Measurements from ENCODE around the gene RPS6KA4. TPM values are rescaled to one million over a fixed set of nuclear protein-coding genes. Genes with fewer than 3 reads are reported as not detected.
"Not testable (repeated sequence)": the region's sequence is repeated elsewhere in the genome, so short reads cannot be mapped to it uniquely, and the experiment has no call there.

The RPS6KA4 gene
- 10 to 100 TPM; 43.3 to 49.9 (median 48.1) TPM for total RNA-seq

- peaks cover 24% of the 10 kb centered on the region for H3K4me1 Mint-ChIP-seq (ENCODE audit: low read depth)
- H3K36me3 Mint-ChIP-seq (ENCODE audit: insufficient read depth), result peaks cover 15% of the 10 kb centered on the region
These were observed at the start of gene RPS6KA4 for GRCh38 chr11:64358907-64359711. Gene RPS6KA4 (plus strand): TSS chr11:64359162. CDS start chr11:64359236, 74 bp downstream.

GRCh38 chr11:64312947-64313346, 46.0 kb upstream of the RPS6KA4 start:
- Mint-ChIP-seq H3K27me3 (ENCODE audit: low read depth) (no peaks in the 10 kb centered on the region), H3K9me3 (no peaks in the 10 kb centered on the region), H3K4me3 (no peak overlapping the region), H3K4me1 (ENCODE audit: low read depth) (peaks cover 20% of the 10 kb centered on the region), H3K36me3 (ENCODE audit: insufficient read depth) (peaks cover 8% of the 10 kb centered on the region)
- ATAC-seq (no peak), DNase-seq (no peak)

More at GRCh38 chr11:64358907-64359711, at the start of gene RPS6KA4:
- DNase-seq (no peak), ATAC-seq (peak; percentile 85 to 90)
- peak within 1 kb of the TSS; percentile 85 for H3K4me3 Mint-ChIP-seq
- H3K27me3 Mint-ChIP-seq (ENCODE audit: low read depth), result no peaks in the 10 kb centered on the region
- no peaks in the 10 kb centered on the region for H3K9me3 Mint-ChIP-seq

GRCh38 chr11:64313491-64314145, 45.3 kb upstream of the RPS6KA4 start:
- ATAC-seq, result no peak
- Mint-ChIP-seq H3K4me1 (ENCODE audit: low read depth) (peaks cover 22% of the 10 kb centered on the region), H3K27me3 (ENCODE audit: low read depth) (no peaks in the 10 kb centered on the region), H3K36me3 (ENCODE audit: insufficient read depth) (peaks cover 8% of the 10 kb centered on the region), H3K4me3 (no peak overlapping the region), H3K9me3 (no peaks in the 10 kb centered on the region)
- DNase-seq, result no peak

GRCh38 chr11:64314146-64314804, 44.7 kb upstream of the RPS6KA4 start:
- peaks cover 8% of the 10 kb centered on the region for H3K36me3 Mint-ChIP-seq (ENCODE audit: insufficient read depth)
- H3K4me1 Mint-ChIP-seq (ENCODE audit: low read depth), result peaks cover 27% of the 10 kb centered on the region
- no peaks in the 10 kb centered on the region for H3K9me3 Mint-ChIP-seq
- H3K4me3 Mint-ChIP-seq, result no peak overlapping the region
- no peaks in the 10 kb centered on the region for H3K27me3 Mint-ChIP-seq (ENCODE audit: low read depth)
- no peak for DNase-seq
- no peak for ATAC-seq

GRCh38 chr11:64314805-64315561, 44.0 kb upstream of the RPS6KA4 start:
- ATAC-seq, result no peak
- DNase-seq, result no peak
- no peaks in the 10 kb centered on the region for H3K27me3 Mint-ChIP-seq (ENCODE audit: low read depth)
- H3K4me3 Mint-ChIP-seq, result peak overlapping the region; percentile 37
- peaks cover 8% of the 10 kb centered on the region for H3K36me3 Mint-ChIP-seq (ENCODE audit: insufficient read depth)
- H3K9me3 Mint-ChIP-seq, result no peaks in the 10 kb centered on the region
- H3K4me1 Mint-ChIP-seq (ENCODE audit: low read depth), result peaks cover 30% of the 10 kb centered on the region

GRCh38 chr11:64315667-64316526, 43.1 kb upstream of the RPS6KA4 start:
- Mint-ChIP-seq H3K4me1 (ENCODE audit: low read depth) (peaks cover 27% of the 10 kb centered on the region), H3K4me3 (peak overlapping the region; percentile 94)
- not testable (repeated sequence) for ATAC-seq

GRCh38 chr11:64316672-64317324, 42.2 kb upstream of the RPS6KA4 start:
- H3K9me3 Mint-ChIP-seq, result no peaks in the 10 kb centered on the region
- peak overlapping the region; percentile 94 for H3K4me3 Mint-ChIP-seq
- H3K36me3 Mint-ChIP-seq (ENCODE audit: insufficient read depth), result peaks cover 16% of the 10 kb centered on the region
- H3K27me3 Mint-ChIP-seq (ENCODE audit: low read depth), result no peaks in the 10 kb centered on the region
- ATAC-seq, result peak; percentile 3
- H3K4me1 Mint-ChIP-seq (ENCODE audit: low read depth), result peaks cover 25% of the 10 kb centered on the region
- DNase-seq, result no peak

More at GRCh38 chr11:64315667-64316526, 43.1 kb upstream of the RPS6KA4 start:
- H3K9me3 Mint-ChIP-seq; H3K27me3 Mint-ChIP-seq (ENCODE audit: low read depth); DNase-seq: not testable (repeated sequence)
- peaks cover 11% of the 10 kb centered on the region for H3K36me3 Mint-ChIP-seq (ENCODE audit: insufficient read depth)

GRCh38 chr11:64317325-64317960, 41.5 kb upstream of the RPS6KA4 start, which contains the start of gene TRMT112:
Gene TRMT112 (minus strand): TSS chr11:64317559. CDS start chr11:64317526, 33 bp downstream.
- peaks cover 24% of the 10 kb centered on the region for H3K4me1 Mint-ChIP-seq (ENCODE audit: low read depth)

GRCh38 chr11:64317961-64318765, 40.8 kb upstream of the RPS6KA4 start, which contains the start of gene PRDX5:
Gene PRDX5 (plus strand): TSS chr11:64318121. CDS start chr11:64318216, 95 bp downstream.
- H3K36me3 Mint-ChIP-seq (ENCODE audit: insufficient read depth), result peaks cover 17% of the 10 kb centered on the region
- peak within 1 kb of the TSS; percentile 94 for H3K4me3 Mint-ChIP-seq
- peaks cover 19% of the 10 kb centered on the region for H3K4me1 Mint-ChIP-seq (ENCODE audit: low read depth)

More at GRCh38 chr11:64317325-64317960, 41.5 kb upstream of the RPS6KA4 start, which contains the start of gene TRMT112:
- Mint-ChIP-seq H3K9me3 (no peaks in the 10 kb centered on the region), H3K27me3 (ENCODE audit: low read depth) (no peaks in the 10 kb centered on the region), H3K4me3 (peak within 1 kb of the TSS; percentile 94), H3K36me3 (ENCODE audit: insufficient read depth) (peaks cover 17% of the 10 kb centered on the region)
- DNase-seq, result peak; percentile 89
- ATAC-seq, result peak; percentile 83

GRCh38 chr11:64318766-64319761, 39.9 kb upstream of the RPS6KA4 start:
- H3K9me3 Mint-ChIP-seq, result no peaks in the 10 kb centered on the region
- no peak for DNase-seq
- peaks cover 19% of the 10 kb centered on the region for H3K4me1 Mint-ChIP-seq (ENCODE audit: low read depth)
- no peak for ATAC-seq
- no peaks in the 10 kb centered on the region for H3K27me3 Mint-ChIP-seq (ENCODE audit: low read depth)
- peak overlapping the region; percentile 94 for H3K4me3 Mint-ChIP-seq
- peaks cover 17% of the 10 kb centered on the region for H3K36me3 Mint-ChIP-seq (ENCODE audit: insufficient read depth)

More at GRCh38 chr11:64317961-64318765, 40.8 kb upstream of the RPS6KA4 start, which contains the start of gene PRDX5:
- Mint-ChIP-seq H3K9me3 (no peaks in the 10 kb centered on the region), H3K27me3 (ENCODE audit: low read depth) (no peaks in the 10 kb centered on the region)
- ATAC-seq, result peak; percentile 82 to 84
- DNase-seq, result peak; percentile 91

- DNase-seq, result no peak
- H3K4me3 Mint-ChIP-seq, result no peak overlapping the region
These were observed 38.4 kb upstream of the RPS6KA4 start for GRCh38 chr11:64320556-64320955.

More at GRCh38 chr11:64320556-64320955, 38.4 kb upstream of the RPS6KA4 start:
- H3K36me3 Mint-ChIP-seq (ENCODE audit: insufficient read depth), result peaks cover 14% of the 10 kb centered on the region
- no peak for ATAC-seq
- no peaks in the 10 kb centered on the region for H3K9me3 Mint-ChIP-seq
- H3K4me1 Mint-ChIP-seq (ENCODE audit: low read depth), result peaks cover 19% of the 10 kb centered on the region
- no peaks in the 10 kb centered on the region for H3K27me3 Mint-ChIP-seq (ENCODE audit: low read depth)

Data from activated T-cell treated with anti-CD3 and anti-CD28 coated beads, Interleukin-2, amount 50 U/mL, for 4 hours (primary cell).